ENCODE results near the gene LTBP3.
A peak's percentile ranks its signal among the peaks of the same experiment; 100 is the strongest.

LTBP3 gene

DNA sequence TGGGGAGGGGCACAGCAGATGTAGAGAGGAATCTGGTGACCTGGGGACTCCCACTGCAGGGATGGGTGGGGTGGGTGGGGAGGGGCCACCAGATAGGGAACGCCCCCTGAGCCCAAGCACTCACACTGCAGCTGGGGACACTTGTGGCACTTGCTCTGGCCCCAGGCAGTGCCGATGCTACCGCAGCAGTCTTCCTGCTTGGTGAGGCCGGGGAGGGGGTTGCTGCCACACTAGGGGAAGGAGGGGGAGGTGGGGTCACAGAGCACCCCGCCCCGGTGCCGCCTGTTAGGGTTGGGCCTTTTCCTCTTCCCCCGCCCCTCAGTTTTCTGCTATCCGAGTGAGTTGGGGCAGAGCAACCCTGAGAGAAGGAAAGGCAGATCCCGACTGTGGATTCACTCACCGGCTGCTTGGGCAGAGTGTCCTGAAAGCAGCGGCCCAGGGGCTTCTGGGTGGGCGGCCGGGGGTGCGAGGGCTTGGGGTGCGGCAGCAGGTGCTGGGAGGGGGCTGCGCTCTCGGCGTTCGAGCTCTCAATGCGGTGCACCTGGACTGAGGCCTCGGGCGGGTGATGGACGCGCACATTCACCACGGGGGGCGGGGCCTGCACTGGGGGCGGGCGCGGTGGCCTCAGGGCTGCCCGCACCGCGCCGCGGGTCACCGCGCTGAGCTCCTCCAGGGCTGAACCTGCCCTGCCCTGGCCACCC is 4.7 kb downstream of the LTBP3 start:
- DNase-seq = peak; percentile 87

DNA sequence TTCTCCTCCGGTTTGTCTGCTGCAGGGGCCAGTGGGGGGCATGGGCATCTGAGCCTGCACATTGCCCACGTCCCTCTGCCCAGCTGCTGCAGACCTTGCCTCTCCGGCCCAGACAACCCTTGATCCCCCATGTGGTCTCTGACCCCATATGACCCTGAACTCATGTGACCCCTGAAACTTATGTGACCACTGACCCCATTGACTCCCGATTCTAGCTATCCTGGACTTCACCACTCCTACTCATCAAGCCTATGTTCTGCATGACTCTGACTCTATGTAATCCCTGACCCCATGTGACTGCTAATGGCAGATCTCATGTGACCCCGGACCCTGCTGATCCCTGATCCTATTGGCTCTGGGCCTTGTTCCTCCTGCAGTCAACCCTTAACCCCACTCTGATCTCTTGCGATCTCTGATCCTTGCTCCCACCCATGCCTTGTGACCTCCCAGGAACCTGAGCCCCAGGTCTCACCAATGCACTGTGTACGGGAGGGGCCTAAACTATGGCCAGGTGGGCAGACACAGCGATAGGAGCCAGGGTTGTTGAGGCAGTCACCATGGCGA is 5.7 kb downstream of the LTBP3 start:
- no peak for DNase-seq

DNA sequence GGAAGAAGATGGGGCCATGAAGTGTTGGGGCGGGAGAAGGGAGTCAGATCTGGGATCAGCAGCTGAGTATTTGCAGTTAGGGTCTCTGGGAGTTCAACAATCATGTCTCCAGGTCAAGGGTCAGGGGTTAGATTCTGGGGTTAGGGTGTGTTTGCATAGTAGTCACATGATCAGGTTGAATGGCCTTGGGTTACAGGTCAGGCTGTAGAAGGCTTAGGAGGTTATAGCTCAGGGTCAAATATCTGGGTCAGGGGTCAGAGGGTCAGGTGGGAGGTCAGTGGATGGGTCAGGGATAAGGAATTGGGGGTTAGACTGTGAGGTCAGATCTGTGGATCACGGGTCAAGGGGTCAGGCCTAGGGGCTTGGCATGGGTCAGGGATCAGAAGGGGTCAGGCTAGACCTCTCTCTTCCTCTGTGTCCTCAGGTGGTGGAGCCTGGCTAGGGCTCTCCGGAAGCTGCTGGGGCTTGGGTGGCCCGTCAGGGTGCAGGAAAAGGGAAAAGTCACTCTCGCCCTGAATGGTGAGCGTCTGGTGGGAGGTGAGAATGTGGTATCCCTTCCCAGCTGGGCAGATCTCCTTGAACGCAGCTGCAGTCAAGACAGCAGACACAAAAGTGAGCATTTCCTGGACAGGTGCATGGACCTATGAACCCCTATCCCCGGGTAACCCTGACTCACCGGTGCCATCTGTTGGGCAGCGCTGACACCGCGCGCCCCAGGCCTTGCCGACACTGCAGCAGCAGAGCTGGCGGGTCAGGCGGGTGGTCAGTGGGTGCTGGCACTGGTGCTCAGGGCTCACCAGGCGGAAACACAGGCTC is 6.4 kb downstream of the LTBP3 start:
- peak; percentile 87 for DNase-seq

DNA sequence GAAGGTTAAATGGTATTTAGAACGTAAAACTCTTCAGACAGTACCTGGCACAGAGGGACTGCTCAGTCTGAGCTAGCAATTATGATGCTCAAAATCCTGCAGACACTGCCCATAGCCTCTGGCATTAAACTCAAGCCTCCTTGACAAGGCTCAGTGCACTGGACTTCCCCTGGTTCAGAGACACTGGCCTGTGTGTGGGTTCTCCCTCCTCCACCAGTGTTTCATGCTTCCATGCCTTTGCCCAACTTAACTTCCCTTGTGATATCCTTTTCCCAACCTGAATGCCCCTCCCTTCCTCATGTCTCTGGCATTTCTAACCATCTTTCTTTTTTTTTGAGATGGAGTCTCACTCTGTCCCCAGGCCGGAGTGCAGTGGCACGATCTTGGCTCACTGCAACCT is 9.1 kb downstream of the LTBP3 start:
- no peak for DNase-seq

DNA sequence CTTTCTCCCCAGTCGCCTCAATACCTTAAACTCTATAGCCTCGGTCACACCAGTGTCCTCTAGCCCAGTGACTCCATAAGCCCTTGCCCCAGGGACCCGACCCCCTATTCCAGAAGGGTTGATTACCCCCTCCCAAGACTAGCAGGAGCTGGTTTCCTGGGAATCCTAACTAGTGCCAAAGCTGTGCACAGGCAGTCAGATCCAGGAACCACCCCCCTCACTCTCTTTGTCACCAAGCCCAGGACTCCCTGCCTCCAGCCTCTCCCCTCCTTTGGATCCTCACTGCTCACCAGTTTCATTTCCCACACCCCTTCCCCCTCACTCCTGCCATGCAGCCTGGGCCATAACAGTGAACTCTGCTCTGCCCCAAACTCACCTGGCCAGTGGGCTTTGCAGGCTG is 9.8 kb downstream of the LTBP3 start:
- DNase-seq = no peak

DNA sequence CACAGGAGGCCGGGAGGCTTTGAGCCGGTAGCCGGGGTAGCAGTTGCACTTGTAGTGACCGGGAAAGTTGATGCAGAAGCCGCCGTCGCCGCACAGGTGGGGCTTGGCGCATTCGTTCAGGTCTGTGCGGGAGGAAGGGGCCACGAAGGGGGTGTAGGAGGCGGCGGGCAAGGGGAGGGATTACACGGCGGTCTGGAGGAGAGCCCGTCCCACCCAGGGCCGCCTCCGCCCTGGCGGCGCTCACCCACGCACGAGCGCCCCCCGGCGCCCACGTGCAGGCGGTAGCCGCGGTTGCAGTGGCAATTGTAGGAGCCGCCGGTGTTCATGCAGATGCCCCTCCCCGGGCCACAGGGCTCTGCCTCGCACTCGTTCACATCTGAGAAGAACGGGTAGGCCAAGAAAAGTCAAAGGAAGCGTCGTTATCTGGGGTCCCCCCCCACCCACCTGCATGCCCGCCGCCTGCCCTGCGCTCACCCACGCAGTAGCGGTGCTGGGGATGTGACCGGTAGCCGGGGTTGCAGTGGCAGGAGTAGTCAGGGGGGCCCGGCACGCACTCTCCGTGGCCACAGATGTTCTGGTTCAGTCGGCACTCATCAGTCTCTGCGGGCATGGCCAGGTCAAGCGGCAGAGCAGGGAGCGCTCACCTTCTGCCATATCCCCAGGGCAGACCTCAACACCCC is 10.6 kb downstream of the LTBP3 start:
- DNase-seq = no peak

DNA sequence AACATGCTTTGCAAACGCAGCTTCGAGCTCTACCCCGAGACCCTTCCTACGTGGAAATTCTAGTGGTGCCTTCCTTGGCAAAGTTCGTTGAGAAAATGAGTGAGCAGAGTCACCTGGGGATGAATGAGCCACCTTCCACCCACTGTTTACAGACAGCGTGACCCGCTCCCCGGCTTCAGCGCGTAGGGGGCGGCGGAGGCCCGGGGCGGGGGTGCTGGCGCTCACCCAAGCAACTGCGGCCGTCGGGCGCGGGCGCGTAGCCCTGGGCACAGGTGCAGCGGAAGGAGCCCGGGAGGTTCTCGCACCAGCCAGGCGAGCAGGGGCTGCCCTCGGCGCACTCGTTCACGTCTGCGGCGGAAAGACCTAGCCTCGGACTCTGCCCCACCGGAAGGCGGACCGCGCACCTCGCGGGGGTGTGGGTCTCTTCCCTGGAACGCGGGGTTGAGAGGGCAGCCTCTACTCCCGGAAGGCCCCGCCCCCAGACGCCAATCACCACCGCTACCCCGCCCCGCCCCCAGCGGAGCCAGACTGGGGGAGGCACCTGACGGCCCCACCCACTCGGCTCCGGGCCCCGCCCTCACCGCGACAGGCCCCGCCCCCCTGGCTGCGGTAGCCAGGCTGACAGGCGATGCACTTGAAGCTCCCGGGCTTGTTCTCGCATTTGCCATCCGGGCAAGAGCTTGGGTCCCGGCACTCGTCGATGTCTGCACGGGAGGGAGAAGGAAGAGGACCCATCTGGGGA is 11.8 kb downstream of the LTBP3 start:
- DNase-seq = peak; percentile 99

DNA sequence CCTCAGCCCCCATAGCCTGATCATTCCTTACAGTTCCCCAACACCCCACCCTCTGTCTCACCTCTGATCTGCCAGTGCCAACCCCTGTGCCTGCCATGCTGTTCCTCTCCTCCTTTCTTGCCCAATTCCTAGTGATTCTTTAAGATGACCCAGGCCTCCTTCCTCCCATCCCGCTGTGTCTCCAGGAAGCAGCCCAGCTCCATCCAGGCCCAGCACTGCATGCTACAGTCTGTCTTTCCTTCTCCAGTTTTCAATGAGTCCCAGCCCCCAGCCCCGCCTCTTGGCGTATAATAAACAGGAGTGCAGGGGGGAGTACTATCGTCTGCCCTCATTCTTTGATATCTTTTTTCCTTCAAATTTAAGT is 12.3 kb downstream of the LTBP3 start:
- no peak for DNase-seq

DNA sequence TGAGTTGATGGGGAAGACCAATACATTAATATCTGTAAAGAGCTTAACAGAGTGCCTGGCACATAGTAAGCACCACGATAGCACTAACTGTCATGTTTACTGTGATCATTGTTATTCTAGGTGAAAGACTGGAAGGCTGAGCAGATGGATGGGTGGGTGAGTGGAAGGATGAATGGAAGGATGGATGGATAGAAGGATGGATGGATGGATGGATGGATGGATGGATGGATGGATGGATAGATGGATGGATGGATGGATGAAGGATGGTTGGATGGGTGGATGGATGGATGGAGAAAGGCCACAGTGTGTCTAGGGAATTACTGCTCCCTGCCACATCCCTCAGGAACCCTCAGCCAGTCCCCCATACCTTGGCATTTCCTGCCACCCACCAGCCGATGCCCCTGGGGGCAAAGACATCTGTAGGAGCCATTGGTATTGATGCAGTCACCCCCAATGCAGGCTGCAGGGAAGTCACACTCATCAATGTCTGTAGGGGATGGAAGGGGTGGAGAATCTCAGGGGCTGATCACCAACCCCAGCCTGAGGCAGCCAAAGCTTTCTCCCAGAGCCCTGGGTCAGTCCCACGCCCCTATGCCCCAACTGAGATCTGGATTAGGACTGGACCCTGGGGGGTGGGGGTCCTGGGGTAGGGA is 15.3 kb downstream of the LTBP3 start:
- no peak for DNase-seq

DNA sequence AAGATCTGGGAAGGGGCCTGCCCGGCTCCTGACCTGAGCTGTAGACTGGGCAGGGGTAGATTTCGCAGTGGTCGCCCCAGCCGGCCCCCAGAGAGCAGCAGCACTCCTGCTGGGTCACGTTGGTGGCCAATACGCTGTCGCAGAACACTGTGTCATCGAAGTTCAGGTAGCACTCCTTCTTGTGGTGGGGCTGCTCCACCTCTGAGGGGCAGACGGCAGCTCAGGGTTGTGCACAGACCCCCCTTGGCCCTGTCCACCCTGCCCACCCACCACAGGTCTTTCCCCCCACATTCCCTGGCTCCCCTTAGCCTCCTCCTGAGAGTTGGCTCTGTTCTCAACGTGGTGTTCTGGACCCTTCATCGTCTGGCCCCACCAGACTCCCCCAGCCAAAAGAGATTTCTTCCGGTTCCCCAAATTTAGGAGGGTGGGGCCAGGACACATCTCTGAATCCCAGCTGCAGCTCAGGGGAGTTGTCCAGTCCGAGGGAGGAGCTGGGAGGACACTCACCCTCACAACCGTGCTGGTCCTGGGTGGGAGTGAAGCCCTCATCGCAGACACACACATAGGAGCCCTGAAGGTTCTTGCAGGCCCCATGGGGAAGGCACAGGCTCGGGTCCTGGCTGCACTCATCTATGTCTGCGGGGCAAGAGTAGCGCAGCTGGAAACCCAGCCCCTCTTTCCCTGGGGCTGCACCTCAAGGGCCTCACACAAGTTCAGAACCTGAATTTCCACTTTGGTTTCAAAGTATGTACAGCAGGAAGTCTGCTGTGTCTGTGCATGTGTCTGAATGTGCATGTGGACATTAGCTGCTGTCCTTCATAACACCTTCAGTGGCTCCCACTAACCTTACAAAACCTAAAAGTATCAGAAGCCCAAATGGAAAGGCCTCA is 16.8 kb downstream of the LTBP3 start:
- no peak for DNase-seq

DNA sequence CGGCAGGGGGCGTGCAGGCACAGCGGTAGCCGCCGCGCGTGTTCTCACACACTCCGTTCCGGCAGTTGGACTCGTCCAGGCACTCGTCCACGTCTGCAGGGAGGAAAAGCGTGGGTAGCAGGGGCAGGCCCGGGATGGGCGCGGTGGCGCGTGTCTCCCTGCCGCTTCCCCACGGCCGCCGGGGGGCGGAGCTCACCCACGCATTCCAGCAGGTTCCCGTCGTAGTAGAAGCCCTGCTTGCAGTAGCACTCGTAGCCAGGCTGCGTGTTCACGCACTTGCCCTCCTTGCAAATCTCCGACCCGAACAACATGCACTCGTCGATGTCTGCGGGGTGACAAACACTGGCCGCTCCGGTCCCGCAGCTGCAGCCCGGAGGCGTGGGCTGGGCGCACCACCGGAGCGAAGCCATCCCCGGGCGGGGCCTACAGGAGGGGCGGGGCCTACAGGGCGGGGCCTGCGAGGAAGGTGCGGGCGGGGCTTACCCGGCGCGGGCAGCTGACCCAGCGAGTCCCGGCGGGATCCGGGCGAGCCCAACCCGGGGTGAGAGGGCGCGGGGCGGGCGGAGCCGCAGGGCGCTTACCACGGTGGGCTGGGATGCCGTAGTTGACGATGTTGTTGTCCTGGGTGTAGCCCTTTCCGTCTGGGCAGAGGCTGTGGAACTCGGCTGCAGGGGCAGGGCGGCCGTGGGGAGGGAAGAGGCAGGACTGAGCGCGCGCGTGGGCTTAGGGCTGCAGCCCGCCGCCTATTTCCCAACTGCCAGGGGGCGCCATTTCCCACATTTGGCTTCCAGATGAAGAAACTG is 17.7 kb downstream of the LTBP3 start:
- DNase-seq = peak; percentile 95

DNA sequence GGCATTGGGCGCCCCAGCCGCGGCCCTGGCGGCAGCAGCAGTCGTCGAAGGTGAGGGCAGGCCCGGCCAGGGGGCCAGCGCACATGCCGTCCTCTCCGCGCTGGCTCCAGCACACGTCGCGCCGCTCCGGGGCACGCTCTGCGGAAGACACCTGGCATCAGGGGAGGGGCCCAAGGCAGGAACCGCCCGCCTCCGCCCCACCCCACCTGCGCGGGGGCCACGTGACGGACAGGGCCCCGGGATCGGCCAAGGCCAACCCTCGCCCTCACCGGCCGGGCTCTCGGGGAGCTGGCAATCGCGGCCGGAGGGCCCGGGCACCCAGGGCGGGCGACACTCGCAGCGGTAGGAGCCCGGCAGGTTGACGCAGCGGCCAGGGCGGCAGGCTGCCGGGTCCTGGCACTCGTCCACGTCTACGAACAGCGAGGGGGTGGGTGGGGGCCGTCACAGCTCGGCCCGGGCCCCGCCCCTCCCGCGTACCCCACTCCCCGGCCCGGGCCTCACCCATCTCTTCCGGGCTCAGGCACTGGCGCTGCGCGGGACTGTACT is 18.3 kb downstream of the LTBP3 start:
- no peak for DNase-seq

DNA sequence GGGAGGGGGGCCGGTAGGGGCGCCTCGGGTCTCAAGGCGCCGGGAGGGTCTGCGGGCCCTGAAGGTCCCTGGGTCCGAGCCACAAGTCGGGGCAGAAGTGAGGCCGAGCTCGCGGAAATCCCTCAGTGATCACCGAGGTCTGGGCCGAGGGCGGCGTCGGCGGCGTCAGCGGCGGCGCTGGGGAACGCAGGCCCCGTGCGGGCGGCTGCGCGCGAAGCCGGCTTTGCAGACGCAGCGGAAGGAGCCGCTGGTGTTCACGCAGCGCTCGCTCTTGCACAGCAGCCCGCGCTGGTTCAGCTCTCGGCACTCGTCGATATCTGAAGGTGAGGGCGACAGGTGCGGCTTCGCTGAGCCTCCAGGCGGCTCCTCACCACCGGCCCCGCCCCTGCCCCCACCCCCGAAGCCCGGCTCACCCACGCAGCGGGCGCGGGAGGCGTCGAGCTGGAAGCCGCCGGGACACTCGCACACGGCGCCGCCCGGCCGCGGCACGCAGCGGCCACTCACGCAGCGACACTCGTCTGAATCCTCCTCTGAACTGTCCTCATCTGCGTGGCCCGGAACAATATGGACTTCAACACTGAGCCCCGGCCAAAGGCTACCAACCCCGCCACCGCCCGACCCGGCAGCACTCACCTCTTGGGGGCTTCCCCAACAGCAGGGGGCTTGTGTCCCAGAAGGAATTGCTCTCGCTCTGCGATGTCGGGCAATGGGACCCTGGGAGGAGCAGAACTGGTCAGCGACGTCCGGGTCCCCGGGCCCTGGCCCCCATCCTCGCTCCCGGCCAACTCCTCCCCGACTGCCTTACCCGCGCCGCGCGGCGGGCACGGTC is 19.0 kb downstream of the LTBP3 start:
- no peak for DNase-seq

DNA sequence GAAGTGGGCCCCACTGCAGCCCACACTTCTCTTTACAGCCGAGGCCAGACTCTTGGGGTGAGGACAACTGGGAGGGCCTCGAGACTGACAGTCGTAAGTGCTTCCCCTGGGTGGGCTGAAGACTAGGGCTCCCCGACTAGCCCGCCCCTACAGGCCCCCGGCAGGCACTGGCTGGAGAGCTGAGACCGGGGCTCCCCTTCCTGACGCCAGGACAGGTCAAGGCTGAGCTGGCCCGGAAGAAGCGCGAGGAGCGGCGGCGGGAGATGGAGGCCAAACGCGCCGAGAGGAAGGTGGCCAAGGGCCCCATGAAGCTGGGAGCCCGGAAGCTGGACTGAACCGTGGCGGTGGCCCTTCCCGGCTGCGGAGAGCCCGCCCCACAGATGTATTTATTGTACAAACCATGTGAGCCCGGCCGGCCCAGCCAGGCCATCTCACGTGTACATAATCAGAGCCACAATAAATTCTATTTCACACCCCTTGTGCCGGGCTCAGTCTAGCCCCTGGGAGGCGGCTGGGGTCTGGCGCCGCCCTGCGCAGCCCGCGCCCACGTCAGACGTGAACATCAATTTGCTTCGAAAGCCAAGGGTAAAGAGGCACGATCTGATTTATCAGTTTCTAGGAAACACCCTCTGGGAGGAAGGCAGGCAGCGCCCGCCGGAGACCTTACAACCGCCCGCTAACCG is 19.8 kb downstream of the LTBP3 start:
- DNase-seq = no peak

DNA sequence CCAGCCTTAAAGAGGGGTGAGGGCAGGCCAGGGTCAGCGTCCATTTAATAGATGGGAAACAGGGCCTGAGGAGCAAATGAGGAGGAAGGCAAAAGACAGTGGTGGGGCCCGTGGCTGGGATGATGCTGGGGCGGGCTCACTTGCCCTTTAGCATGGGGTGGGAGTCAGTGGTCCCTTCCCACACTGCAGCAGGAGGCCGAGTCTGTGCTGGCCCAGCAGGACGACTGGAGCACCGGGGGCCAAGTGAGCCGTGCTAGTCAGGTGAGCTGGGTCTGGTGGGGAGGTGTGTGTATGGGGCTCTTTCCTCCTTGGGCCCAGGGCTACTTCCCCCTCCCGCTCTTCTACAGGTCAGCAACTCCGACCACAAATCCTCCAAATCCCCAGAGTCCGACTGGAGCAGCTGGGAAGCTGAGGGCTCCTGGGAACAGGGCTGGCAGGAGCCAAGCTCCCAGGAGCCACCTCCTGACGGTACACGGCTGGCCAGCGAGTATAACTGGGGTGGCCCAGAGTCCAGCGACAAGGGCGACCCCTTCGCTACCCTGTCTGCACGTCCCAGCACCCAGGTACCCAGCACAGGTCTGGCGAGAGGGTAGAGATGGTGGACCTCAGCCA is 20.4 kb downstream of the LTBP3 start:
- DNase-seq = no peak

DNA sequence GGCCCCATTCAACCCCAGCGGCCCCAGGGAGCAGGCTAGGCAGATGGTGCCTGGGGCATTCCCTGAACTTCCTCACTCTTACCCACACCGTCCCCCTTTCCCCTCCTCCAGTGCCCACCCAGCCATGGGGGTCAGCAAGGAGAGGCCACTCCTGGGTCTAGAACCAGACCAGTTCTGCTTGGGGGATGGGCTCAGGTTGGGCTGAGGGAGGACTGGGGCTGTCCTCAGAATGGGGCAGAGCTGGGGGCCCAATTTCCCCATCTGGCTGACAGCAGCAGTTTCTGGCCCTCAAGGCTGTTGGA is 20.9 kb downstream of the LTBP3 start:
- DNase-seq = no peak

DNA sequence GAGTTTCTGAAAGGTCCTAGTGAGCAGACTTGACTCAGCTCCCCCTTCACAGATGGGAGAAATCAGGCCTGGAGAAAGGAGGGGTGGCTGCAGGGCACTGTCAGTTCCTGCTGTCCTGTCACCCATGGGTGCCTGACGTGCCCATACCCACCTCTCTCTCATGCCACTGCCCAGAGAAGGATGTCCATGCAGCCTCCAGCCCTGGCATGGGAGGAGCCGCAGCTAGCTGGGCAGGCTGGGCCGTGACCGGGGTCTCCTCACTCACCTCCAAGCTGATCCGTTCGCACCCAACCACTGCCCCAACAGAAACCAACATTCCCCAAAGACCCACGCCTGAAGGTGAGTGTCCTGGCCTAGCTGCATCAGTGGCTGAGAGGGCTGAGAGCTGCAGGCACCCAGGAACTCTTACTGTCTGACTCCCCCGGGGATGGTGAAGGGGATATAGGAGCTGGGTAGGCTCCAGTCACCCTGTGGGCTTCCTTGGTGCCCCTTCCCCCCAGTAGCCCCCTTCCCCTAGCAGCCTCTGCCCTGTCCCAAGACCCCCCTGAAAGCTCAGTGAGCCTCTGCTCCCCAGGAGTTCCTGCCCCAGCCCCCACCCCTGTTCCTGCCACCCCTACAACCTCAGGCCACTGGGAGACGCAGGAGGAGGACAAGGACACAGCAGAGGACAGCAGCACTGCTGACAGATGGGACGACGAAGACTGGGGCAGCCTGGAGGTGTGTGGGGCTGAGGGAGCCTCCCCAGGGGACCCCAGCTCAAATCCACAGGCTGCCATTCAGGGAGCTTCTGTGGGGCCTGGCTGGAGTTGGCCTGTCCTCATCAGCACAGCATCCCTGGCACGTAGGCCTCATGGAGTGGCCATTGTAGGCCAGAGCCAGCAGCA is 21.5 kb downstream of the LTBP3 start:
- no peak for DNase-seq
